HepG2 (cell line): ENCODE measurements around the gene ERBB3. TPM values are rescaled to one million over a fixed set of nuclear protein-coding genes. Genes with fewer than 3 reads are reported as not detected.

Source experiments
- HDAC6 ChIP-seq: fragments of 200-600 bp; sonication (generic); IDR thresholded peaks from 2 replicates; pipeline ENCODE4 v1.7.0; 2017; ENCODE audit warnings: mild to moderate bottlenecking, antibody characterized with exemption, low read length, low read depth
- MEF2D ChIP-seq: sonication (generic); formaldehyde crosslinking; IDR thresholded peaks from 2 replicates; pipeline ENCODE4 v1.5.1; 2020; ENCODE audit warnings: mild to moderate bottlenecking, missing genetic modification reagents
- MIER2 ChIP-seq: IDR thresholded peaks from 2 replicates; pipeline ENCODE4 v1.6.1; 2016; ENCODE audit warnings: missing biosample characterization, missing genetic modification reagents
- NR2F2 ChIP-seq: IDR thresholded peaks from 2 replicates; pipeline ENCODE4 v1.6.1; 2012; ENCODE audit warnings: low read depth, inconsistent platforms, borderline replicate concordance
- ZBTB3 ChIP-seq: sonication (generic); formaldehyde crosslinking; IDR thresholded peaks from 2 replicates; pipeline ENCODE4 v1.4.0; 2020; ENCODE audit warnings: low read depth, mild to moderate bottlenecking, moderate library complexity, missing genetic modification reagents, borderline replicate concordance
- ZNF24 ChIP-seq: fragments of 450-650 bp; IDR thresholded peaks from 2 replicates; pipeline ENCODE4 v1.6.1; 2017; ENCODE audit warnings: antibody characterized with exemption, mild to moderate bottlenecking
- ZNF30 ChIP-seq: sonication (generic); formaldehyde crosslinking; IDR thresholded peaks from 2 replicates; pipeline ENCODE4 v1.5.0; 2020; ENCODE audit warnings: mild to moderate bottlenecking, missing genetic modification reagents
- ZNF446 ChIP-seq: sonication (generic); formaldehyde crosslinking; IDR thresholded peaks from 2 replicates; pipeline ENCODE4 v1.5.0; 2020; ENCODE audit warnings: mild to moderate bottlenecking, missing genetic modification reagents
- ZNF460 ChIP-seq: sonication (generic); formaldehyde crosslinking; IDR thresholded peaks from 2 replicates; pipeline ENCODE4 v1.5.1; 2020; ENCODE audit warnings: missing genetic modification reagents, mild to moderate bottlenecking, borderline replicate concordance
- ZNF510 ChIP-seq: sonication (generic); formaldehyde crosslinking; IDR thresholded peaks from 2 replicates; pipeline ENCODE4 v1.4.0; 2020; ENCODE audit warnings: low read depth, mild to moderate bottlenecking, missing genetic modification reagents
- ZNF672 ChIP-seq: sonication (generic); formaldehyde crosslinking; IDR thresholded peaks from 2 replicates; pipeline ENCODE4 v1.8.1; 2022; ENCODE audit warnings: missing genetic modification reagents
- polyA plus RNA-seq, 8 experiments: library from polyadenylated mRNA; depleted of rRNA in 3 of 8; stranded (reverse) in 7 of 8; unstranded in 1 of 8; fragments of >200 nt; fragmentation: Illumina TruSeq in 4 of 8; extraction: Trizol in 4 of 8; gene quantifications; 2 replicates each; pipeline versions ENCODE4 v1.2.1 to v1.2.3, GENCODE V29; 2011 to 2016; ENCODE audit warnings: low read depth in 4 of 8, missing spikeins in 1 of 8, mixed read lengths in 1 of 8; ENCODE audit not compliant: insufficient read depth in 1 of 8
- total RNA-seq, 5 experiments: library from RNA; depleted of rRNA; stranded (reverse); fragments of >200 nt; fragmentation: Illumina TruSeq; extraction: Trizol; gene quantifications; 2 replicates each; pipeline ENCODE4 v1.2.3, GENCODE V29; 2016; ENCODE audit warnings: low read depth in 1 of 5
- TF ChIP-seq, protein P1 (sequence below): conservative IDR thresholded peaks from 2 replicates; pipeline ENCODE4 v1.6.1; 2018; ENCODE audit warnings: missing genetic modification reagents
- TF ChIP-seq, protein P2 (sequence below): sonication (generic); formaldehyde crosslinking; IDR thresholded peaks from 2 replicates; pipeline ENCODE4 v1.4.0; 2020; ENCODE audit warnings: mild to moderate bottlenecking, missing genetic modification reagents
- TF ChIP-seq, protein P3 (sequence below): sonication (generic); formaldehyde crosslinking; IDR thresholded peaks from 2 replicates; pipeline ENCODE4 v1.8.1; 2023; ENCODE audit warnings: mild to moderate bottlenecking, moderate library complexity, missing genetic modification reagents
- TF ChIP-seq, protein P4 (sequence below): sonication (generic); formaldehyde crosslinking; IDR thresholded peaks from 2 replicates; pipeline ENCODE4 v1.8.1; 2023; ENCODE audit warnings: mild to moderate bottlenecking, missing genetic modification reagents
- TF ChIP-seq, protein P5 (sequence below): sonication (generic); formaldehyde crosslinking; IDR thresholded peaks from 2 replicates; pipeline ENCODE4 v1.4.0; 2020; ENCODE audit warnings: missing genetic modification reagents, borderline replicate concordance

ERBB3 gene
- total and polyA plus RNA-seq, 2 of the 13 experiments (the other 11 are each of a cell fraction or from before 2014, with no cell fraction given), result 93.6 to 358 TPM

DNA sequence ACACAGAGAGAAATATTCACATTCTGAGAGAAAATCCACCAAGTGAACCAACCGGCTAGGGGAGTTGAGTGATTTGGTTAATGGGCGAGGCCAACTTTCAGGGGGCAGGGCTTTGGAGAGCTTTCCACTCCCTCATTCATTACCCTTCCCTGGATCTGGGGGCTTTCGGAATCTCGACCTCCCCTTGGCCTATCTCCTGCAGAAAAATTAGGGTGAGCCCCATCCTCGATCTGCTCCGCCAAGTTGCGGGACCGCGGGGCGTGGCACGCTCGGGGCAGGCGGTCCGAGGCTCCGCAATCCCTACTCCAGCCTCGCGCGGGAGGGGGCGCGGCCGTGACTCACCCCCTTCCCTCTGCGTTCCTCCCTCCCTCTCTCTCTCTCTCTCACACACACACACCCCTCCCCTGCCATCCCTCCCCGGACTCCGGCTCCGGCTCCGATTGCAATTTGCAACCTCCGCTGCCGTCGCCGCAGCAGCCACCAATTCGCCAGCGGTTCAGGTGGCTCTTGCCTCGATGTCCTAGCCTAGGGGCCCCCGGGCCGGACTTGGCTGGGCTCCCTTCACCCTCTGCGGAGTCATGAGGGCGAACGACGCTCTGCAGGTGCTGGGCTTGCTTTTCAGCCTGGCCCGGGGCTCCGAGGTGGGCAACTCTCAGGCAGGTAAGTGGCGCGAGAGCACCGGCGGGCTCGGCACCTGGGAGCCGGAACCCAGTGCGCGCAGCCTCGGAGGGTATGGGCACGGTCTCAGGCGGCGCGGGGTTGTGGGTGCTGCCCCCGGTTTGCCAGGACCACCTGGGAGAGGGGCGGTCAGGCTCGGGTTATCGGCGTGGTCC lies at the start of gene ERBB3 (continued):
- TF ChIP-seq, protein P1, sequence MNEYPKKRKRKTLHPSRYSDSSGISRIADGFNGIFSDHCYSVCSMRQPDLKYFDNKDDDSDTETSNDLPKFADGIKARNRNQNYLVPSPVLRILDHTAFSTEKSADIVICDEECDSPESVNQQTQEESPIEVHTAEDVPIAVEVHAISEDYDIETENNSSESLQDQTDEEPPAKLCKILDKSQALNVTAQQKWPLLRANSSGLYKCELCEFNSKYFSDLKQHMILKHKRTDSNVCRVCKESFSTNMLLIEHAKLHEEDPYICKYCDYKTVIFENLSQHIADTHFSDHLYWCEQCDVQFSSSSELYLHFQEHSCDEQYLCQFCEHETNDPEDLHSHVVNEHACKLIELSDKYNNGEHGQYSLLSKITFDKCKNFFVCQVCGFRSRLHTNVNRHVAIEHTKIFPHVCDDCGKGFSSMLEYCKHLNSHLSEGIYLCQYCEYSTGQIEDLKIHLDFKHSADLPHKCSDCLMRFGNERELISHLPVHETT (CRISPR knock-in tag), result no peak
- TF ChIP-seq ZNF24 (no peak), ZNF510 (peak; percentile 27; the same call in 1 of the 2 replicates), MEF2D (CRISPR knock-in tag) (no peak; the same call in 1 of the 2 replicates), ZNF446 (CRISPR knock-in tag) (no peak), NR2F2 (no peak; the same call in 1 of the 2 replicates), ZBTB3 (CRISPR knock-in tag) (no peak), ZNF30 (CRISPR knock-in tag) (no peak), MIER2 (no peak), ZNF672 (CRISPR knock-in tag) (no peak), ZNF460 (CRISPR knock-in tag) (0 out of 2 replicates have a peak, but pooled peaks have one; percentile 50), HDAC6 (no peak)
- TF ChIP-seq, protein P2, sequence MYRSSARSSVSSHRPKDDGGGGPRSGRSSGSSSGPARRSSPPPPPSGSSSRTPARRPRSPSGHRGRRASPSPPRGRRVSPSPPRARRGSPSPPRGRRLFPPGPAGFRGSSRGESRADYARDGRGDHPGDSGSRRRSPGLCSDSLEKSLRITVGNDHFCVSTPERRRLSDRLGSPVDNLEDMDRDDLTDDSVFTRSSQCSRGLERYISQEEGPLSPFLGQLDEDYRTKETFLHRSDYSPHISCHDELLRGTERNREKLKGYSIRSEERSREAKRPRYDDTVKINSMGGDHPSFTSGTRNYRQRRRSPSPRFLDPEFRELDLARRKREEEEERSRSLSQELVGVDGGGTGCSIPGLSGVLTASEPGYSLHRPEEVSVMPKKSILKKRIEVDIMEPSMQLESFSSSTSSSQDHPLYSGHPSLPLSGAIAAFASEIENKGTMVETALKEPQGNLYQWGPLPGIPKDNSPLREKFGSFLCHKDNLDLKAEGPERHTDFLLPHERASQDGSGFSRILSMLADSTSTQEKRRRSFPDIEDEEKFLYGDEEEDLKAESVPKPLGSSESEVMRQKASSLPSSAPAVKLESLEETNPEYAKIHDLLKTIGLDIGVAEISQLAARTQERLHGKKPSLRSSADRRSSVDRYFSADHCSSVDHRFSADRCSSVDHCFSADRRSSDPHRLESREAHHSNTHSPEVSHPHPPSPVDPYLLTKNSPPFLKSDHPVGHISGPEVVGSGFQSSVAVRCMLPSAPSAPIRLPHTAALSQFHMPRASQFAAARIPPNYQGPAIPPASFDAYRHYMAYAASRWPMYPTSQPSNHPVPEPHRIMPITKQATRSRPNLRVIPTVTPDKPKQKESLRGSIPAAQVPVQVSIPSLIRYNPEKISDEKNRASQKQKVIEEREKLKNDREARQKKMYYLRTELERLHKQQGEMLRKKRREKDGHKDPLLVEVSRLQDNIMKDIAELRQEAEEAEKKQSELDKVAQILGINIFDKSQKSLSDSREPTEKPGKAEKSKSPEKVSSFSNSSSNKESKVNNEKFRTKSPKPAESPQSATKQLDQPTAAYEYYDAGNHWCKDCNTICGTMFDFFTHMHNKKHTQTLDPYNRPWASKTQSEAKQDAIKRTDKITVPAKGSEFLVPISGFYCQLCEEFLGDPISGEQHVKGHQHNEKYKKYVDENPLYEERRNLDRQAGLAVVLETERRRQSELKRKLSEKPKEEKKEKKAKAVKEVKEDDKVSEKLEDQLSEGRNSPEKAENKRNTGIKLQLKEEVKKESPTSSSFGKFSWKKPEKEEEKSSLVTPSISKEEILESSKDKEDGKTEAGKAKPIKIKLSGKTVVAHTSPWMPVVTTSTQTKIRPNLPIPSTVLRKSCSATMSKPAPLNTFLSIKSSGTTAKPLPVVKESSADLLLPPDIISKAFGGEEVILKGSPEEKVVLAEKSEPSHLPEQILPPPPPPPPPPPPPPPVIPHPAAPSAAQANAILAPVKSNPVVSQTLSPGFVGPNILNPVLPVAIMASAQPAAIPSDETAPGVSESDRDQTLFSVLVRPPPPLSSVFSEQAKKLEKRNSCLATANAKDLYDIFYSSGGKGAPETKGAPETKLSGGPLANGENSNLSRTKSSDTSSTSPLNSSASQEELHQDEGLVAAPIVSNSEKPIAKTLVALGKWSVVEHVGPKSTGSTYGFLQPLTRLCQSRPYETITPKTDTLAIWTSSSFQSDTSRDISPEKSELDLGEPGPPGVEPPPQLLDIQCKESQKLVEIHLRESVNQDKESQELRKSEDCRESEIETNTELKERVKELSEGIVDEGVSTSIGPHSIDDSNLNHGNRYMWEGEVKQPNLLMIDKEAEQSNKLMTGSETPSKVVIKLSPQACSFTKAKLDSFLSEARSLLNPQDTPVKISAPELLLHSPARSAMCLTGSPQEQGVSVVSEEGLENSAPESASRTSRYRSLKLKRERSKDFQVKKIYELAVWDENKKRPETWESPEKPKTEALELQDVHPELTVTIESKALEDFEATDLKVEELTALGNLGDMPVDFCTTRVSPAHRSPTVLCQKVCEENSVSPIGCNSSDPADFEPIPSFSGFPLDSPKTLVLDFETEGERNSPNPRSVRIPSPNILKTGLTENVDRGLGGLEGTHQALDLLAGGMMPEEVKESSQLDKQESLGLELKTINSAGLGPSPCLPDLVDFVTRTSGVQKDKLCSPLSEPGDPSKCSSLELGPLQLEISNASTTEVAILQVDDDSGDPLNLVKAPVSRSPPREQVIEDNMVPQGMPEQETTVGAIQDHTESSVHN (CRISPR knock-in tag), result no peak
- TF ChIP-seq, protein P3, sequence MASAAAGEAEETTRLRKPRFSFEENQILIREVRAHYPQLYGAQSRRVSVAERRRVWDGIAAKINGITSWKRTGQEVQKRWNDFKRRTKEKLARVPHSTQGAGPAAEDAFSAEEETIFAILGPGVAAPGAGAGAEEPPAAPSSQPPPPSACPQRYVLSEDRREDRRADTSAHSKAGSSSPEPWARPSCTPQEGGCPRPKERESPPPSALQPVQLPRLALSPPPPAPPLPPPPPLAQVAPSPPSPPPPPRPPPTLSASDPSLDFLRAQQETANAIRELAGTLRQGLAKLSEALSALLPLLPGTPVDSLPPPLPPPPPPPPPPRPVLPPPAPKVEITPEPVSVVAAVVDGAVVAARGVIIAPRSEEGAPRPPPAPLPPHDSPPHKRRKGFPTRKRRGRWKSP (CRISPR knock-in tag), result no peak; the same call in 1 of the 2 replicates
- TF ChIP-seq, protein P4, sequence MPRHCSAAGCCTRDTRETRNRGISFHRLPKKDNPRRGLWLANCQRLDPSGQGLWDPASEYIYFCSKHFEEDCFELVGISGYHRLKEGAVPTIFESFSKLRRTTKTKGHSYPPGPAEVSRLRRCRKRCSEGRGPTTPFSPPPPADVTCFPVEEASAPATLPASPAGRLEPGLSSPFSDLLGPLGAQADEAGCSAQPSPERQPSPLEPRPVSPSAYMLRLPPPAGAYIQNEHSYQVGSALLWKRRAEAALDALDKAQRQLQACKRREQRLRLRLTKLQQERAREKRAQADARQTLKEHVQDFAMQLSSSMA (CRISPR knock-in tag), result 0 out of 2 replicates have a peak, but pooled peaks have one; percentile 15
- TF ChIP-seq, protein P5, sequence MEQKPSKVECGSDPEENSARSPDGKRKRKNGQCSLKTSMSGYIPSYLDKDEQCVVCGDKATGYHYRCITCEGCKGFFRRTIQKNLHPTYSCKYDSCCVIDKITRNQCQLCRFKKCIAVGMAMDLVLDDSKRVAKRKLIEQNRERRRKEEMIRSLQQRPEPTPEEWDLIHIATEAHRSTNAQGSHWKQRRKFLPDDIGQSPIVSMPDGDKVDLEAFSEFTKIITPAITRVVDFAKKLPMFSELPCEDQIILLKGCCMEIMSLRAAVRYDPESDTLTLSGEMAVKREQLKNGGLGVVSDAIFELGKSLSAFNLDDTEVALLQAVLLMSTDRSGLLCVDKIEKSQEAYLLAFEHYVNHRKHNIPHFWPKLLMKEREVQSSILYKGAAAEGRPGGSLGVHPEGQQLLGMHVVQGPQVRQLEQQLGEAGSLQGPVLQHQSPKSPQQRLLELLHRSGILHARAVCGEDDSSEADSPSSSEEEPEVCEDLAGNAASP (CRISPR knock-in tag), result no peak
